ENCODE measurements around the gene BCAP31. TPM values are rescaled to one million over a fixed set of nuclear protein-coding genes. Genes with fewer than 3 reads are reported as not detected.
"Not testable (repeated sequence)": the region's sequence is repeated elsewhere in the genome, so short reads cannot be mapped to it uniquely, and the experiment has no call there.

BCAP31 gene
- total and polyA plus RNA-seq, 4 donors, result 106 to 173 (median 144) TPM

GRCh38 chrX:153704021-153704526 lies 20.1 kb downstream of the BCAP31 start:
- Histone ChIP-seq H3K36me3 (ENCODE audit: control insufficient read depth, insufficient read depth, low read length) (peaks cover 73% of the 10 kb centered on the region), H3K27ac (ENCODE audit: low read depth, low read length) (no peak overlapping the region), H3K9me3 (ENCODE audit: control insufficient read depth, insufficient read depth, low read length) (no peaks in the 10 kb centered on the region), H3K4me1 (ENCODE audit: control insufficient read depth, insufficient read depth, low read length) (no peaks in the 10 kb centered on the region), H3K4me3 (ENCODE audit: low read depth, low read length) (no peak overlapping the region), H3K27me3 (ENCODE audit: control insufficient read depth, insufficient read depth, low read length) (no peaks in the 10 kb centered on the region)
- no peak for DNase-seq (ENCODE audit: low read depth in 4 of 6, low spot score in 6 of 6)
- WGBS (ENCODE audit: insufficient coverage), result 88% methylated on average over 11 of the region's 18 CpGs

GRCh38 chrX:153703036-153703370 lies 21.2 kb downstream of the BCAP31 start:
- H3K4me1 ChIP-seq (ENCODE audit: control insufficient read depth, insufficient read depth, low read length), result no peaks in the 10 kb centered on the region
- H3K36me3 ChIP-seq (ENCODE audit: control insufficient read depth, insufficient read depth, low read length), result peaks cover 84% of the 10 kb centered on the region
- whole genome bisulfite sequencing (ENCODE audit: insufficient coverage), result 74% methylated on average over 15 of the region's 16 CpGs
- DNase-seq (ENCODE audit: low read depth in 4 of 6, low spot score in 6 of 6), result no peak
- H3K9me3 ChIP-seq (ENCODE audit: control insufficient read depth, insufficient read depth, low read length), result no peaks in the 10 kb centered on the region
- H3K27me3 ChIP-seq (ENCODE audit: control insufficient read depth, insufficient read depth, low read length), result no peaks in the 10 kb centered on the region
- no peak overlapping the region for H3K4me3 ChIP-seq (ENCODE audit: low read depth, low read length)
- no peak overlapping the region for H3K27ac ChIP-seq (ENCODE audit: low read depth, low read length)

- Histone ChIP-seq H3K4me1 (ENCODE audit: control insufficient read depth, insufficient read depth, low read length) (no peaks in the 10 kb centered on the region), H3K36me3 (ENCODE audit: control insufficient read depth, insufficient read depth, low read length) (peaks cover 83% of the 10 kb centered on the region), H3K27me3 (ENCODE audit: control insufficient read depth, insufficient read depth, low read length) (no peaks in the 10 kb centered on the region), H3K4me3 (ENCODE audit: low read depth, low read length) (no peak overlapping the region), H3K27ac (ENCODE audit: low read depth, low read length) (no peak overlapping the region), H3K9me3 (ENCODE audit: control insufficient read depth, insufficient read depth, low read length) (no peaks in the 10 kb centered on the region)
- WGBS (ENCODE audit: insufficient coverage), result 85% methylated on average over 22 of the region's 23 CpGs
- no peak for DNase-seq (ENCODE audit: low read depth in 4 of 6, low spot score in 6 of 6)
Observed at GRCh38 chrX:153702336-153703035, 21.7 kb downstream of the BCAP31 start.

- Histone ChIP-seq H3K4me1 (ENCODE audit: control insufficient read depth, insufficient read depth, low read length) (no peaks in the 10 kb centered on the region), H3K27ac (ENCODE audit: low read depth, low read length) (no peak overlapping the region), H3K27me3 (ENCODE audit: control insufficient read depth, insufficient read depth, low read length) (no peaks in the 10 kb centered on the region), H3K4me3 (ENCODE audit: low read depth, low read length) (no peak overlapping the region), H3K9me3 (ENCODE audit: control insufficient read depth, insufficient read depth, low read length) (no peaks in the 10 kb centered on the region), H3K36me3 (ENCODE audit: control insufficient read depth, insufficient read depth, low read length) (peaks cover 81% of the 10 kb centered on the region)
- no peak for DNase-seq (ENCODE audit: low read depth in 4 of 6, low spot score in 6 of 6)
- 86% methylated on average over 12 of the region's 12 CpGs for WGBS (ENCODE audit: insufficient coverage)
Observed at GRCh38 chrX:153701706-153702105, 22.5 kb downstream of the BCAP31 start.

GRCh38 chrX:153700967-153701366 lies 23.2 kb downstream of the BCAP31 start:
- Histone ChIP-seq H3K4me3 (ENCODE audit: low read depth, low read length) (no peak overlapping the region), H3K27me3 (ENCODE audit: control insufficient read depth, insufficient read depth, low read length) (no peaks in the 10 kb centered on the region), H3K27ac (ENCODE audit: low read depth, low read length) (no peak overlapping the region), H3K9me3 (ENCODE audit: control insufficient read depth, insufficient read depth, low read length) (no peaks in the 10 kb centered on the region), H3K36me3 (ENCODE audit: control insufficient read depth, insufficient read depth, low read length) (peaks cover 83% of the 10 kb centered on the region), H3K4me1 (ENCODE audit: control insufficient read depth, insufficient read depth, low read length) (no peaks in the 10 kb centered on the region)
- no peak for DNase-seq (ENCODE audit: low read depth in 4 of 6, low spot score in 6 of 6)
- WGBS (ENCODE audit: insufficient coverage), result 64% methylated on average over 4 of the region's 6 CpGs

GRCh38 chrX:153700376-153700945 lies 23.7 kb downstream of the BCAP31 start:
- no peak for DNase-seq (ENCODE audit: low read depth in 4 of 6, low spot score in 6 of 6)
- peaks cover 79% of the 10 kb centered on the region for H3K36me3 ChIP-seq (ENCODE audit: control insufficient read depth, insufficient read depth, low read length)
- H3K9me3 ChIP-seq (ENCODE audit: control insufficient read depth, insufficient read depth, low read length), result no peaks in the 10 kb centered on the region
- H3K4me1 ChIP-seq (ENCODE audit: control insufficient read depth, insufficient read depth, low read length), result no peaks in the 10 kb centered on the region
- no peak overlapping the region for H3K27ac ChIP-seq (ENCODE audit: low read depth, low read length)
- H3K27me3 ChIP-seq (ENCODE audit: control insufficient read depth, insufficient read depth, low read length), result no peaks in the 10 kb centered on the region
- no peak overlapping the region for H3K4me3 ChIP-seq (ENCODE audit: low read depth, low read length)
- WGBS (ENCODE audit: insufficient coverage), result 72% methylated on average over 11 of the region's 15 CpGs

- DNase-seq (ENCODE audit: low read depth in 4 of 6, low spot score in 6 of 6); H3K9me3 ChIP-seq (ENCODE audit: control insufficient read depth, insufficient read depth, low read length); H3K27me3 ChIP-seq (ENCODE audit: control insufficient read depth, insufficient read depth, low read length); H3K27ac ChIP-seq (ENCODE audit: low read depth, low read length); H3K4me1 ChIP-seq (ENCODE audit: control insufficient read depth, insufficient read depth, low read length); H3K4me3 ChIP-seq (ENCODE audit: low read depth, low read length): not testable (repeated sequence)
- 84% methylated on average over 17 of the region's 18 CpGs for WGBS (ENCODE audit: insufficient coverage)
- H3K36me3 ChIP-seq (ENCODE audit: control insufficient read depth, insufficient read depth, low read length), result peaks cover 77% of the 10 kb centered on the region
Observed at GRCh38 chrX:153699784-153700371, 24.3 kb downstream of the BCAP31 start.

- not testable (repeated sequence) for H3K4me3 ChIP-seq (ENCODE audit: low read depth, low read length); H3K9me3 ChIP-seq (ENCODE audit: control insufficient read depth, insufficient read depth, low read length); H3K27ac ChIP-seq (ENCODE audit: low read depth, low read length); DNase-seq (ENCODE audit: low read depth in 4 of 6, low spot score in 6 of 6); H3K4me1 ChIP-seq (ENCODE audit: control insufficient read depth, insufficient read depth, low read length); H3K27me3 ChIP-seq (ENCODE audit: control insufficient read depth, insufficient read depth, low read length)
- 84% methylated on average over 7 of the region's 16 CpGs for WGBS (ENCODE audit: insufficient coverage)
- H3K36me3 ChIP-seq (ENCODE audit: control insufficient read depth, insufficient read depth, low read length), result peaks cover 81% of the 10 kb centered on the region
Observed at GRCh38 chrX:153699210-153699783, 24.9 kb downstream of the BCAP31 start.

GRCh38 chrX:153697924-153698865 lies 26.0 kb downstream of the BCAP31 start:
- H3K9me3 ChIP-seq (ENCODE audit: control insufficient read depth, insufficient read depth, low read length), result no peaks in the 10 kb centered on the region
- H3K36me3 ChIP-seq (ENCODE audit: control insufficient read depth, insufficient read depth, low read length), result peaks cover 81% of the 10 kb centered on the region
- H3K4me1 ChIP-seq (ENCODE audit: control insufficient read depth, insufficient read depth, low read length), result no peaks in the 10 kb centered on the region
- DNase-seq (ENCODE audit: low read depth in 4 of 6, low spot score in 6 of 6), result no peak
- no peak overlapping the region for H3K4me3 ChIP-seq (ENCODE audit: low read depth, low read length)
- no peak overlapping the region for H3K27ac ChIP-seq (ENCODE audit: low read depth, low read length)
- WGBS (ENCODE audit: insufficient coverage), result 81% methylated on average over 7 of the region's 16 CpGs
- no peaks in the 10 kb centered on the region for H3K27me3 ChIP-seq (ENCODE audit: control insufficient read depth, insufficient read depth, low read length)
